Common myeloid progenitor, CD34-positive (primary cell): ENCODE data around the gene CLEC20A.

Experiments used
- CTCF ChIA-PET: fragments of 350-600 bp; sonication (Branson Sonifier 250); formaldehyde crosslinking; loops from one replicate; lab custom pipeline; 2021; ENCODE audit warnings: antibody characterized with exemption; lab: Charles Lee
- POLR2A ChIA-PET: fragments of 350-600 bp; sonication (Branson Sonifier 250); formaldehyde crosslinking; loops from one replicate; lab custom pipeline; 2021; ENCODE audit warnings: antibody characterized with exemption; lab: Charles Lee
- DNase-seq, 3 donors: peaks; one replicate each; pipeline versions ENCODE4 v3.0.0 to v3.0.0-alpha.2; 2013
- H3K27ac ChIP-seq, 2 experiments: 1 replicate in 1 of 2; 2 replicates in 1 of 2; pipeline ENCODE4 v1.7.0; 2013; ENCODE audit warnings: inconsistent platforms in 2 of 2, low read length in 2 of 2, mild to moderate bottlenecking in 2 of 2, low read depth in 1 of 2, moderate library complexity in 1 of 2; ENCODE audit not compliant: severe bottlenecking in 2 of 2, insufficient read depth in 1 of 2, poor library complexity in 1 of 2
- H3K27me3 ChIP-seq, 5 experiments: replicated peaks in 2 of 5; 1 replicate in 3 of 5; 2 replicates in 2 of 5; pipeline versions ENCODE4 v1.6.1 to v1.7.0; 2013; ENCODE audit warnings: low read length in 4 of 5, mild to moderate bottlenecking in 2 of 5, moderate library complexity in 2 of 5, inconsistent platforms in 1 of 5; ENCODE audit not compliant: insufficient read depth in 5 of 5, control insufficient read depth in 4 of 5
- H3K36me3 ChIP-seq, 4 experiments: 1 replicate in 2 of 4; 2 replicates in 2 of 4; pipeline versions ENCODE4 v1.6.1 to v1.7.0; 2013; ENCODE audit warnings: low read length in 3 of 4, control low read depth in 1 of 4, mild to moderate bottlenecking in 1 of 4; ENCODE audit not compliant: control insufficient read depth in 4 of 4, insufficient read depth in 4 of 4
- H3K4me1 ChIP-seq, 4 experiments: 1 replicate in 3 of 4; 2 replicates in 1 of 4; pipeline versions ENCODE4 v1.6.1 to v1.7.1; 2013; ENCODE audit warnings: low read length in 3 of 4, mild to moderate bottlenecking in 3 of 4, control low read depth in 1 of 4, inconsistent platforms in 1 of 4, moderate library complexity in 1 of 4; ENCODE audit not compliant: control insufficient read depth in 4 of 4, insufficient read depth in 4 of 4; ENCODE audit errors: control extremely low read depth in 1 of 4
- H3K4me3 ChIP-seq, 7 experiments: 1 replicate in 4 of 7; 2 replicates in 3 of 7; pipeline versions ENCODE4 v1.5.1 to v1.7.0; 2013; ENCODE audit warnings: mild to moderate bottlenecking in 7 of 7, low read length in 6 of 7, moderate library complexity in 6 of 7, inconsistent platforms in 2 of 7, low read depth in 2 of 7, control low read depth in 1 of 7; ENCODE audit not compliant: insufficient read depth in 4 of 7, control insufficient read depth in 1 of 7; ENCODE audit errors: extremely low read depth in 1 of 7
- H3K9me3 ChIP-seq, 5 experiments: 1 replicate in 4 of 5; 2 replicates in 1 of 5; pipeline versions ENCODE4 v1.6.1 to v1.7.1; 2013; ENCODE audit warnings: low read length in 4 of 5, mild to moderate bottlenecking in 2 of 5, inconsistent platforms in 1 of 5, low read depth in 1 of 5, moderate library complexity in 1 of 5; ENCODE audit not compliant: control insufficient read depth in 4 of 5, insufficient read depth in 2 of 5; ENCODE audit errors: control extremely low read depth in 1 of 5
- WGBS: methylation state at CpG from one replicate; pipeline ENCODE4 v1.1.5; 2013; ENCODE audit not compliant: insufficient coverage; 5-methylcytosine and 5-hydroxymethylcytosine counted together

Gene CLEC20A

DNA sequence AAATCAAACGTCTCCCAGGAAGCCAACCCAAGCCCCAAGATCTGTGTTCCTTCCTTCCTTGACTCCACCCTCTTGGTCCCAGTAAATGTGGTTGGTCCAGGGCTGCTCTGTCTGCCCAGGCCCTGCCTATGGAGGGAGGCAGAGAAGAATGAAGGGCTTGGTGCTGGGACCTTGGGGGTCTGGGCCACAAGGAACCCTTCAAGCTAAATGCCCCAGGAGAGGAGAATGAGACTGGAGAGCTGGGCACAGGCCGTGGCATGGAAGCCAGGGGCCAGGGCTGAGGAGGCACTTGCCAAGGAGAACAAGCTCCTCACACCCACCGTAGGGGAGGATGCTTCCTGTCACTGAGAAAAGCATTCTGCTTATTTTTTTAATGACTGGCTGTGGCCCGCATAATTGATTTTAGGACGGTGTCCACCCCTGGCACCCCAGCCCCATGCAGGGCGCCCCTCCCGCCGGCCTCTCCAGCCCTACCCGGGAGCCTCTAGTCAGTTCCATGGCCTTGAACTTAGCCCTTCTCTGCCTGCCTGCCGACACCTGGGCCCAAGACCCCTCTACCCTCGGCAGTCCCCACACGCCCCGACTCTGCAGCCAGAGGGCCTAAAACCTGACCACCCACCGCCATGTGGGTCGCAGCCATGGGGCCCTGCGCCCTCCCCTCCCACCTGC is 889 bp downstream of the CLEC20A start:
- no peak overlapping the region for H3K27ac ChIP-seq
- no peak for DNase-seq
- H3K27me3 ChIP-seq, result no peaks in the 10 kb centered on the region
- H3K36me3 ChIP-seq, result no peaks in the 10 kb centered on the region
- no peak overlapping the region for H3K4me3 ChIP-seq
- POLR2A ChIA-PET, result no interaction called here
- 90% methylated on average over 13 of the region's 16 CpGs for WGBS
- H3K4me1 ChIP-seq, result no peaks in the 10 kb centered on the region
- H3K9me3 ChIP-seq, result no peaks in the 10 kb centered on the region
- CTCF ChIA-PET, result interaction anchor here (0.9 kb wide), 1 partner anchor 10 kb away, joined by 3 read pairs; no protein-coding TSS in a partner anchor

DNA sequence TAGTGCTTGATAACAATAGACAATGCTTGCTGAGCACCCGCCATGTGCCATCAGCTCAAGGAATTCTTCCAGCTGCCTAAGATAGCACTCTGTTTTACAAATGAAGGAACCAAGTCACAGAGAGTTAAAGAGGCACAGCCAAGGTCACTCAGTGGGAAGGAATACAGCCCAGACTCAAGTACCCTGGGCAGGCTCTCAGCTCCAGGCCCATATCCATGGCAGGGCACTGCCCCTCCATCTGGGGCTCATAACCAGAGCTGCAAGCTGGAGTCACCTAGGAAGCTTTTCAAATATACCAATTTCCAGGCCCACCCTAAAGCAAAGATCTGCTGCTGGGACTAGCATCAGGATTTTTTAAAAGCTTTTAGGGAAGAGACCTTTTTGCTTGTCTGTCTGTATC is 1.6 kb downstream of the CLEC20A start:
- no peaks in the 10 kb centered on the region for H3K9me3 ChIP-seq
- no peak for DNase-seq
- H3K27me3 ChIP-seq, result no peaks in the 10 kb centered on the region
- no peaks in the 10 kb centered on the region for H3K36me3 ChIP-seq
- H3K27ac ChIP-seq, result no peak overlapping the region
- no peak overlapping the region for H3K4me3 ChIP-seq
- no peaks in the 10 kb centered on the region for H3K4me1 ChIP-seq
- ChIA-PET POLR2A (no interaction called here), CTCF (interaction anchor here (0.9 to 1.6 kb wide), 3 partner anchors 9 to 183 kb away, joined by 3 to 5 read pairs (median 3); no protein-coding TSS in a partner anchor)
- WGBS, result 100% methylated on average over 1 of the region's 1 CpG

DNA sequence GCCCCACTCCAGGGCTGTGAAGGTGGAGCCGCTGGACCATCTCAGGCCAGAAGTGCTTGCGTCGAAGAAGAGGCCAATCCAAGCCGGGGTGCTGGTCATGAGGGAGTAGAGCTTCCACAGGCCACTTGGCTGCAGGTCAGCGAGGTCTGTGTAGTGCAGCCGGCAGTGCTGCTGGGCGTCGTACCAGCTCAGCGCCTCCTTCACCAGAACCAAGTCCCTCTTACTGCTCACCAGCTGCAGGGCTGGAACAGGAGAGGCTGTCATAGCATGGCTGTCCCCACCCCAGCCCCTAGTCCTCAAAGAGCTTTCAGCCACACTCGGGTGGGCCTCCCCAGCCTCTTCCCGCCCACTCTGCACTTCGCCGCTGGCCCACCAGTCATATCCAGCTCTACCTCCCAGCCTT is 2.2 kb downstream of the CLEC20A start:
- DNase-seq, result no peak
- CTCF ChIA-PET, result interaction anchor here (1.4 to 1.6 kb wide), 2 partner anchors 9 to 183 kb away, joined by 3 to 5 read pairs; no protein-coding TSS in a partner anchor
- Histone ChIP-seq H3K27me3 (no peaks in the 10 kb centered on the region), H3K27ac (no peak overlapping the region), H3K4me1 (no peaks in the 10 kb centered on the region), H3K9me3 (no peaks in the 10 kb centered on the region), H3K36me3 (no peaks in the 10 kb centered on the region), H3K4me3 (no peak overlapping the region)
- WGBS, result 98% methylated on average over 13 of the region's 13 CpGs
- POLR2A ChIA-PET, result no interaction called here

DNA sequence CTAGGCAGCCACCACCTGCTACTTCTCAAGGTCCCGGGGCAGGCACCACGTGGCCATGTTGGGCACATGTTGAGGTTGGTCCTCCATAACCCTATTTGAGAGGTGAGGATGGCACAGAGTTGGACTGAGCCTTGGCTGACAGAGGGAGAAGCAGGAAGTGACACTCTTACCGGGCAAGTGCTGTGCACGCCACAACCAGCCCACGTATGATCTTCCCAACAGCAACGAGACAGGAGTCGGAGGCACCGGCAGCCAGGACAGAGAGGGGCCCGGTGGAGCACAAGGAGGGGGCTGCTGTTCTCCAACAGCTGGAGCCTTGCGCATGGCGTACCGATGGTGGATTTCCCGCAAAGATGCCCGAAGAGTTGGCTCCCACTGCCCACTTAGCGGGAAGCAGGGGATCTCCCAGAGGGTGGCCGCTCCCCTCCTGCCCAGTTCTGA is 3.4 kb downstream of the CLEC20A start:
- DNase-seq, result no peak
- POLR2A ChIA-PET, result no interaction called here
- Histone ChIP-seq H3K4me3 (no peak overlapping the region), H3K4me1 (no peaks in the 10 kb centered on the region), H3K27me3 (no peaks in the 10 kb centered on the region), H3K27ac (no peak overlapping the region), H3K9me3 (no peaks in the 10 kb centered on the region), H3K36me3 (no peaks in the 10 kb centered on the region)
- WGBS, result 98% methylated on average over 16 of the region's 16 CpGs
- CTCF ChIA-PET, result no interaction called here

DNA sequence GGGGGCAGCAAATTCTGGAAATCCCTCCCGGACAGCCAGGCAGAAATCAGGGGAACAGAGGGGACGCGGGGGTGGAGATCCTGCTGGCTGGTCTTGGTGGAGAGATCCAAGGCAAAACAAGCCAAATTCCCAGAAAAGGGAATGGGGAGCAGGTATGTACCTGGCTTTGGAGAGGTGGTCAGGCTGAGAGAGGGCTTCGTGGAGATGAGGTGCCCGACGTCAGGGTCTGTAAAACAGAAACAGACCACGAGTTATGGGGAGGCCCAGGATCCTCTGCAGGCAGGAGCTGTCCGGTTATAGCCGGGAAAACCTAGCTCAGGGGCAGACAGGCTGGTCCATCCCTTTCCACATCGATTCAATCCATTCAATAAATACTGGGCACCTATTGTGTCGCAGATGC is 4.4 kb downstream of the CLEC20A start:
- ChIA-PET CTCF (interaction anchor here (1.0 kb wide), 1 partner anchor 9 kb away, joined by 6 read pairs; no protein-coding TSS in a partner anchor), POLR2A (no interaction called here)
- H3K9me3 ChIP-seq, result no peaks in the 10 kb centered on the region
- H3K27me3 ChIP-seq, result no peaks in the 10 kb centered on the region
- no peak overlapping the region for H3K4me3 ChIP-seq
- no peak for DNase-seq
- H3K4me1 ChIP-seq, result peaks cover 0 to 2% (median under 1%) of the 10 kb centered on the region in 4 experiments
- 96% methylated on average over 9 of the region's 11 CpGs for whole genome bisulfite sequencing
- no peak overlapping the region for H3K27ac ChIP-seq
- no peaks in the 10 kb centered on the region for H3K36me3 ChIP-seq

DNA sequence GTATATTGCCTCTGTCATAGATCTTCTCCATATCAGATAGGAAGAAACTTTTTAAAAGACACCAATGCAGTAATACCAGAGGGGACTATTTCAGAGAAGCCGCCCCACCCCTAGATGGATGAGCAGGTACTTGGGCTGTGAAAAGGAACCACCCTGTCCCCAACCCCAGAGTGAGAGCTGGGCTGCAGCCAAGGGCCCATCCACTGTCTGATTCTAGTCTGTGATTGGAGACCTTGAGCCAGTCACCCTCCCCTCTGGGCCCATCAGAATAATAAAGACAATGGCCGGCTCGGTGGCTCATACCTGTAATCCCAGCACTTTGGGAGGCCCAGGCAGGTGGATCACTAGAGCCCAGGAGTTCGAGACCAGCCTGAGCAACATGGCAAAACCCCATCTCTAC is 5.0 kb downstream of the CLEC20A start:
- Histone ChIP-seq H3K9me3 (no peaks in the 10 kb centered on the region), H3K36me3 (no peaks in the 10 kb centered on the region), H3K4me3 (no peak overlapping the region), H3K27me3 (no peaks in the 10 kb centered on the region), H3K4me1 (peaks cover 0 to 8% (median 3%) of the 10 kb centered on the region in 4 experiments), H3K27ac (no peak overlapping the region)
- no CpG with 5 or more reads among the region's 4 CpGs for WGBS
- DNase-seq, result no peak
- ChIA-PET CTCF (interaction anchor here (1.3 kb wide), 1 partner anchor 15 kb away, joined by 3 read pairs; no protein-coding TSS in a partner anchor), POLR2A (no interaction called here)

DNA sequence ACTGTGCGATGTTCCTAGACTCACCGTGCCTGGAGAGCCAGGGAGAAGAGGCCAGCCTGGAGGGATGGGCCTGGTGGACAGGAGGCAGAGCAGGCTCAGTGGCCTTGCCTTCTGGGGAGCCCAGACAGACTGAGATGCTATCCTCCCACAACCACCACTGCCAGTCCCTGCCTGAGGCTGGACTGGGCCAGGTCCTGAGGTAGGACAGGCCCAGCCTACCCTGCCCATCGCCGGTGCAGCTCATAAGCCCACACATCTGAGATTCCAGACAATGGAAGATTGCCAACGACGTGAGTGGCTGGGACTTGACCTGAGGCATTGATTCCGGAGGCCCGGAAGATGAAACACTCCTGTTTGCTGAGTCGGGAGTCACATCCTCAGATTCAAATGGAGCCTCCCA is 5.8 kb downstream of the CLEC20A start:
- CTCF ChIA-PET, result interaction anchor here (1.3 kb wide), 1 partner anchor 16 kb away, joined by 3 read pairs; no protein-coding TSS in a partner anchor
- Histone ChIP-seq H3K36me3 (no peaks in the 10 kb centered on the region), H3K4me1 (peaks cover 0 to 15% (median 6%) of the 10 kb centered on the region in 4 experiments), H3K9me3 (no peaks in the 10 kb centered on the region), H3K27me3 (no peaks in the 10 kb centered on the region), H3K27ac (no peak overlapping the region), H3K4me3 (no peak overlapping the region)
- WGBS, result over 99% methylated on average over 9 of the region's 9 CpGs
- no peak for DNase-seq
- POLR2A ChIA-PET, result no interaction called here
